HFF-Myc (cell line): ENCODE measurements around the gene PNCK.

Experiments used
- DNase-seq: peaks from one replicate; pipeline ENCODE4 v3.0.0-alpha.2; 2011; ENCODE audit warnings: low read depth; ENCODE audit errors: extremely low read depth
- H3K4me3 ChIP-seq: replicated peaks from 2 replicates; pipeline ENCODE4 v1.5.1; 2011; ENCODE audit warnings: low read depth, mild to moderate bottlenecking, control low read depth, low read length
- TF ChIP-seq, protein P1 (sequence below): IDR thresholded peaks from 2 replicates; pipeline ENCODE4 v1.5.1; 2012; ENCODE audit warnings: mild to moderate bottlenecking, low read depth, low read length, control low read depth; ENCODE audit errors: missing control alignments

Gene PNCK

DNA sequence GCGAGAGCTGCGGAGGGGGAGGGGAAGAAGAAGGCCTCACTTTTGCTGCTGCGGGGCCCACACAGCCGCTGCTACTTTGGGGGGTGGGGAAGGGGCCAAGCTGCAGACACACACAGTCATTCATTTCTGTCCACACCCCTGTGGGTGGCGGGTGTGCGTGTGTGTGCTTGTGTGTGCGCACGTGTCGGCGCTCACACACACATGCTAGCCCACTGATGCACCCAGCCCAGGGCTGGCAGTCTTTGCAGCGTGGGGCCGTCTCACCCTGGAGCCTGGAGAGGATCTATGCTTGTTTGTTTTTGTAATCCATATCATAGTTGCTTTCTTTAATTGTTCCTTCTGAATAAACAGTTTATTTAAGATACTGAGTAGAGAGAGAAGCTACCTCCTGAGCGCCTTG, 22.7 kb downstream of the PNCK start:
- DNase-seq: no peak
- H3K4me3 ChIP-seq: no peak overlapping the region
- TF ChIP-seq, protein P1, sequence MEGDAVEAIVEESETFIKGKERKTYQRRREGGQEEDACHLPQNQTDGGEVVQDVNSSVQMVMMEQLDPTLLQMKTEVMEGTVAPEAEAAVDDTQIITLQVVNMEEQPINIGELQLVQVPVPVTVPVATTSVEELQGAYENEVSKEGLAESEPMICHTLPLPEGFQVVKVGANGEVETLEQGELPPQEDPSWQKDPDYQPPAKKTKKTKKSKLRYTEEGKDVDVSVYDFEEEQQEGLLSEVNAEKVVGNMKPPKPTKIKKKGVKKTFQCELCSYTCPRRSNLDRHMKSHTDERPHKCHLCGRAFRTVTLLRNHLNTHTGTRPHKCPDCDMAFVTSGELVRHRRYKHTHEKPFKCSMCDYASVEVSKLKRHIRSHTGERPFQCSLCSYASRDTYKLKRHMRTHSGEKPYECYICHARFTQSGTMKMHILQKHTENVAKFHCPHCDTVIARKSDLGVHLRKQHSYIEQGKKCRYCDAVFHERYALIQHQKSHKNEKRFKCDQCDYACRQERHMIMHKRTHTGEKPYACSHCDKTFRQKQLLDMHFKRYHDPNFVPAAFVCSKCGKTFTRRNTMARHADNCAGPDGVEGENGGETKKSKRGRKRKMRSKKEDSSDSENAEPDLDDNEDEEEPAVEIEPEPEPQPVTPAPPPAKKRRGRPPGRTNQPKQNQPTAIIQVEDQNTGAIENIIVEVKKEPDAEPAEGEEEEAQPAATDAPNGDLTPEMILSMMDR: no peak

DNA sequence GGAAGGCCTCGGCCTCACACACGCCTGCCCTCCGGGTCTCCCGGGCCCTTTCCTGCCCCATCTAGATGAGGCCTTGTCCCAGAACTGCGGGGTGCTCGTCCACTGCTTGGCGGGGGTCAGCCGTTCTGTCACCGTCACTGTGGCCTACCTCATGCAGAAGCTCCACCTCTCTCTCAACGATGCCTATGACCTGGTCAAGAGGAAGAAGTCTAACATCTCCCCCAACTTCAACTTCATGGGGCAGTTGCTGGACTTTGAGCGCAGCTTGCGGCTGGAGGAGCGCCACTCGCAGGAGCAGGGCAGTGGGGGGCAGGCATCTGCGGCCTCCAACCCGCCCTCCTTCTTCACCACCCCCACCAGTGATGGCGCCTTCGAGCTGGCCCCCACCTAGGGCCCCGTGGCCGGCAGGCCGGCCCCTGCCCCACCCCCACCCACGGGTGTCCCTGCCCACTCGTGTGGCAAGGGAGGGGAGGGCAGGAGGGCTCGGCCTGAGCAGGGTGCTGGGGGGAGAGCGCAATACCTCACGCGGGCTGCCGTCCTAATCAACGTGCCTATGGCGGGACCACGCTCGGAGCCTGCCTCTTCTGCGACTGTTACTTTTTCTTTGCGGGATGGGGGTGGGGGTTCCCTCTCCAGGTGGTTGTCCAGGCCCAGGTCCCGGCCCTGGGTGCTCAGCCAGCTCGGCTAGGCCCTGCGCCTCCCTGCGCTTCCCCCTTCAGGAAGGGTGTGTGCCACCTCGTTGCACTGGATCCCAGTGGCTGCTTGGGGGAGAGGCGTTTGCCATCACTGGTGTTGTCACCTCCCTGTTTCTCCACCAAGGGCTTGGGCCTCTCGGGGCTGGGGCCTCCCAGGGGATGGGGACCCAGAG, 23.5 kb downstream of the PNCK start:
- H3K4me3 ChIP-seq: no peak overlapping the region
- no peak for DNase-seq
- TF ChIP-seq, protein P1: no peak

DNA sequence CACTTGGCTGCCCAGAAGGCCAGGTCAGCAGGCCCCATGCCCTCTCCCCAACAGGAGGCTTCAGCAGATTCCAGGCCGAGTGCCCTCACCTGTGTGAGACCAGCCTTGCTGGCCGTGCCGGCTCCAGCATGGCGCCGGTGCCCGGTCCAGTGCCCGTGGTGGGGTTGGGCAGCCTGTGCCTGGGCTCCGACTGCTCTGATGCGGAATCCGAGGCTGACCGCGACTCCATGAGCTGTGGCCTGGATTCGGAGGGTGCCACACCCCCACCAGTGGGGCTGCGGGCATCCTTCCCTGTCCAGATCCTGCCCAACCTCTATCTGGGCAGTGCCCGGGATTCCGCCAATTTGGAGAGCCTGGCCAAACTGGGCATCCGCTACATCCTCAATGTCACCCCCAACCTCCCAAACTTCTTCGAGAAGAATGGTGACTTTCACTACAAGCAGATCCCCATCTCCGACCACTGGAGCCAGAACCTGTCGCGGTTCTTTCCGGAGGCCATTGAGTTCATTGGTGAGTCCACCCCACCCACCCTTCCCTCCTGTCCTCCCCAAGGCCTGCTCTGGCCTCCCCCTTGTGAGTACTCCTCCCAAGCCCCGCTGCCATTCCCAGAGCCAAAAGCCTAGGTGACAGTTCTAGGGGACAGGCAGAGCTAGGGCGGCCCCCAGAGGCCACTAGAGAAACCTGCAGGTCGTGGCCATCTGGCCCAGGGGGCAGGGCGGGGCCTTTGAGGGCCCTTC, 24.3 kb downstream of the PNCK start:
- H3K4me3 ChIP-seq: no peak overlapping the region
- TF ChIP-seq, protein P1: no peak
- no peak for DNase-seq

DNA sequence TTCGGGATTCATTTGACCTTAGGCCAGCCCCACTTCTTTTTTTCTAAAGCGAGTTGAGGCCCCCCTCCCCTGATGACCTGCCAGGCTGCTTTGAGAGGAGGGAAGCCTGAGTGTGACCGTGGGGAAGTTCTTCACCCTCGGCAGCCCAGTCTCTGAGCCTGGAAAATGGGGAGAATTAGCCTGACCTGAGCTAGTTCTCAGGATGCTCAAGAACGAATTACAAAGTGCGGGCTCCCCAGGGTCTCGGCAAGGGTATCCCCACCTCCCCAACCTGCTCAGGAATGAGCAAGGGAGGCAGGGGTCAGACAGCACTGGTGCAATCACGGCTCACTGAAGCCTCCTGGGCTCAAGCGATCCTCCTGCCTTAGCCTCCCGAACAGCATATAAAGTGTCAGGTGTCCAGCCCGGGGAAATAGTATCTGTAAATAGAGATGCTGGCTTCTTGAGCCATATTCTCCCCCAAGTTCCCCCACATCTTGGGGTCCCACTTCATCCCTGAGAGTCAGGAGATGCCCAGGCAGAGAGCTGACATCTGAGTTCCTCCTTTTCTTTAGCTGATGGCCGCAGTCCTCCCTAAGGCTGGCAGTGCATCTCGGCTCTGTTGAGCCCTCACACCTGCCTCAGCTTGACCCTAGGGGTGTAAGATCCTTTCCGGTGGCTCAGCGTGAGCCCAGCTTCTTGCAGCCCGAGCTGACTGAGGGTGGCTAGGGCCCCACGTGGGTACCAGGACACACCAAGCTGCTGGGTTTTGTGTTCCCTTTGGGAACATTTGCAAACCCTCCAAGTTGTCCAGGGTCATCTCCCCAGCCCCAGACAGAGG, 25.0 kb downstream of the PNCK start:
- no peak overlapping the region for H3K4me3 ChIP-seq
- TF ChIP-seq, protein P1: no peak
- DNase-seq: no peak

DNA sequence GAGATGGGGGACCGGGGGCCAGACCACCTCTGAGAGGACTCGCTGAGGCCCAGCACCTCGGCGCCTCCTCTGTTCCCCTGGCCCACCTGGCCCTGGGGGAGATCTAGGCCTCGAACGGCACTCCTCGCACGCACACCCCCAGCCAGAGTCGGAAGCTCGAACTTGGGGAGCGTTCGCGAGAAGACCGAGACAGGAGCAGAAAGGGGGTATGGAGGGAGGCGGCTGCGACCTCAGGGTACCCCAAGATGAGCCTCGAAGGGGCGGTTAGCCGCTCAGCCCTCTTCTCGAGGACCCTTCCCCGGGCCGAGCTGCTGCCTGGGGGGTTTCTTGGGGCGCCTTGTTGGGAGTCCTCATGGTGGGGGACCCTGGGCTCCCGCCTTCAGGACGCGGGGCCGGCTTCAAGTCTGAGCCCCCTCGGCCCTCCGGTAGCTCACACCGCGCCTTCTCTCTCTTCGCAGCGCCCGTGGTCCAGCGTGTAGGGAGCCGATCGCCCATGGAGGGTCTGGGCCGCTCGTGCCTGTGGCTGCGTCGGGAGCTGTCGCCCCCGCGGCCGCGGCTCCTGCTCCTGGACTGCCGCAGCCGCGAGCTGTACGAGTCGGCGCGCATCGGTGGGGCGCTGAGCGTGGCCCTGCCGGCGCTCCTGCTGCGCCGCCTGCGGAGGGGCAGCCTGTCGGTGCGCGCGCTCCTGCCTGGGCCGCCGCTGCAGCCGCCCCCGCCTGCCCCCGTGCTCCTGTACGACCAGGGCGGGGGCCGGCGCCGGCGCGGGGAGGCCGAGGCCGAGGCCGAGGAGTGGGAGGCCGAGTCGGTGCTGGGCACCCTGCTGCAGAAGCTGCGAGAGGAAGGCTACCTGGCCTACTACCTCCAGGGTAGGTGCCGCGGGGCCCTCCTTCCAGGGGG, 25.9 kb downstream of the PNCK start:
- H3K4me3 ChIP-seq: no peak overlapping the region
- DNase-seq: no peak
- TF ChIP-seq, protein P1: no peak
